GM19455 (cell line): ENCODE measurements around the gene SLC4A4.

Experiments
- ATAC-seq: cut with Tn5 transposase; IDR thresholded peaks from one replicate; pipeline ENCODE4 v1.9.1; 2021; ENCODE audit not compliant: unreplicated experiment

SLC4A4 gene

GRCh38 chr4:71466775-71467174 lies 128.0 kb downstream of the SLC4A4 start:
- ATAC-seq = no peak

- no peak for ATAC-seq
Measured at GRCh38 chr4:71468116-71468710, 129.4 kb downstream of the SLC4A4 start.

- no peak for ATAC-seq
Measured at GRCh38 chr4:71469541-71469940, 130.7 kb downstream of the SLC4A4 start.

- no peak for ATAC-seq
Measured at GRCh38 chr4:71470524-71470923, 131.7 kb downstream of the SLC4A4 start.

- no peak for ATAC-seq
Measured at GRCh38 chr4:71472946-71473345, 134.1 kb downstream of the SLC4A4 start.

GRCh38 chr4:71473541-71474240 lies 134.9 kb downstream of the SLC4A4 start:
- ATAC-seq = no peak

GRCh38 chr4:71474731-71475130 lies 135.9 kb downstream of the SLC4A4 start:
- no peak for ATAC-seq

- no peak for ATAC-seq
Measured at GRCh38 chr4:71476240-71476639, 137.4 kb downstream of the SLC4A4 start.

- no peak for ATAC-seq
Measured at GRCh38 chr4:71486550-71487343, 147.9 kb downstream of the SLC4A4 start.

- no peak for ATAC-seq
Measured at GRCh38 chr4:71487344-71487920, 148.6 kb downstream of the SLC4A4 start.

GRCh38 chr4:71494539-71494938 lies 155.7 kb downstream of the SLC4A4 start:
- no peak for ATAC-seq

- no peak for ATAC-seq
Measured at GRCh38 chr4:71495454-71495853, 156.6 kb downstream of the SLC4A4 start.

GRCh38 chr4:71497078-71497477 lies 158.3 kb downstream of the SLC4A4 start:
- no peak for ATAC-seq

- ATAC-seq = no peak
Measured at GRCh38 chr4:71498002-71498401, 159.2 kb downstream of the SLC4A4 start.

GRCh38 chr4:71498625-71499024 lies 159.8 kb downstream of the SLC4A4 start:
- no peak for ATAC-seq

GRCh38 chr4:71501992-71502391 lies 163.2 kb downstream of the SLC4A4 start:
- no peak for ATAC-seq

- no peak for ATAC-seq
Measured at GRCh38 chr4:71518283-71518989, 179.6 kb downstream of the SLC4A4 start.

- ATAC-seq = no peak
Measured at GRCh38 chr4:71520308-71520707, 181.5 kb downstream of the SLC4A4 start.

GRCh38 chr4:71520850-71521249 lies 182.0 kb downstream of the SLC4A4 start:
- no peak for ATAC-seq

GRCh38 chr4:71524756-71525155 lies 185.9 kb downstream of the SLC4A4 start:
- ATAC-seq = no peak
